Hepatic stellate cell (primary cell): Measurements from ENCODE around the gene UGT1A3.
"Not testable (repeated sequence)": the region's sequence is repeated elsewhere in the genome, so short reads cannot be mapped to it uniquely, and the experiment has no call there.

Source experiments
- DNase-seq: peaks from one replicate; pipeline ENCODE4 v3.0.0; 2011; ENCODE audit warnings: low spot score

The UGT1A3 gene

GRCh38 chr2:233707940-233708644 lies 20.8 kb upstream of the UGT1A3 start:
- DNase-seq, result no peak

- DNase-seq, result no peak
Measured at GRCh38 chr2:233708942-233709341, 19.9 kb upstream of the UGT1A3 start.

- peak; percentile 63 for DNase-seq
Measured at GRCh38 chr2:233711312-233712008, 17.4 kb upstream of the UGT1A3 start.

- DNase-seq, result no peak
Measured at GRCh38 chr2:233712611-233713261, 16.1 kb upstream of the UGT1A3 start, which contains the start of gene UGT1A5. Gene UGT1A5, plus strand, starts transcription at chr2:233712907. Its CDS starts 85 bp downstream, at chr2:233712992.

GRCh38 chr2:233713262-233713615 lies 15.6 kb upstream of the UGT1A3 start:
- no peak for DNase-seq

DNA sequence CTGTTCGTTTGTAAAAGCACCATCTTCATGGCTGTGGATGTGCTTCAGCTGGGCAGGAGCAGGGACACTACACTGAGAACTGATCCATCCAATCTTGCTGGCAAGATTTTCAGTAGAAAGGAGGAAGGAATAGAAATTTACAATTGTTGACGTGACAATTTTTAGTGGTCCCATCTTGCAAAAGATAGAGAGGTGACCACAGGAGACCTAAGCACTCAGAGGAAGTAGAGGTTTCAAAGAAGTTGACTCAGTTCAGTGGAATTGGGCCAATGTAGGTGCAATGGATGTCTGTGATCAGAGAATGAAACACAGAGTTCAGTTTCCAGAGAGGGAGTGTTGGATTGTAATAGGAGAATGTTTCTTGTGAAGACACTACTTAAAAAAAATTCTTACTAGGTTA lies 14.7 kb upstream of the UGT1A3 start:
- DNase-seq, result no peak

DNA sequence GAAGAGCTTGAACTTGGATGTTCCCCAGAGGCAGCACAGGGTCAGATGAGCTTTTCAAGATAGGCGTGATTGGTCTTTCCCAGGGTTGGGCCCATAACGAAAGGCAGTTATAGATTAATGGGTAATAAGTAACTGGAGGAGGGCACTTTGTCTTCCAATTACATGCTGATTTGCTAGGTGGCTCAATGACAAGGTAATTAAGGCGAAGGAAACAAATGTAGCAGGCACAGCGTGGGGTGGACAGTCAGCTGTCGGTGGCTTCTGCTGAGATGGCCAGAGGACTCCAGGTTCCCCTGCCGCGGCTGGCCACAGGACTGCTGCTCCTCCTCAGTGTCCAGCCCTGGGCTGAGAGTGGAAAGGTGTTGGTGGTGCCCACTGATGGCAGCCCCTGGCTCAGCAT lies 10.3 kb upstream of the UGT1A3 start, which contains the start of gene UGT1A4:
Gene UGT1A4 (plus strand): TSS at position 185 of the 400 bp plus-strand sequence. CDS start 85 bp downstream, at position 270.
- DNase-seq, result no peak

GRCh38 chr2:233736868-233737653 lies 8.2 kb downstream of the UGT1A3 start:
- DNase-seq, result not testable (repeated sequence)

DNA sequence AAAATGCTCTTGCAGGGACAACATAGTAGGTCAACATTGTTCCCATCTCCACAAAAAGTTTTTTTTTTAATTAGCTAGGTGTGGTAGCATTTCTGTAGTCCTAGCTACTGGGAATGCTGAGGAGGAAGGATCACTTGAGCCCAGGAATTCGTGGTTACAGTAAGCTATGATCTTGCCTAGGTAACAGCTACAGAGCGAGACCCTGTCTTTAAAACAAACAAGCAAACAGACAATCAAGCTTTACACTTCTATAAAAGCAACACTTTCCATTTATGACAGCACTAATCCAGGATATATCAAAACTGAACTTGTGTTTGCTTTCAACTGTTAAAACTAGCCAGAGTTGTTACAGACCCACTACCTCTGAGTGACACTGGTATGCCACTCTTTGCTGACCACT lies 12.0 kb downstream of the UGT1A3 start:
- DNase-seq, result no peak

DNA sequence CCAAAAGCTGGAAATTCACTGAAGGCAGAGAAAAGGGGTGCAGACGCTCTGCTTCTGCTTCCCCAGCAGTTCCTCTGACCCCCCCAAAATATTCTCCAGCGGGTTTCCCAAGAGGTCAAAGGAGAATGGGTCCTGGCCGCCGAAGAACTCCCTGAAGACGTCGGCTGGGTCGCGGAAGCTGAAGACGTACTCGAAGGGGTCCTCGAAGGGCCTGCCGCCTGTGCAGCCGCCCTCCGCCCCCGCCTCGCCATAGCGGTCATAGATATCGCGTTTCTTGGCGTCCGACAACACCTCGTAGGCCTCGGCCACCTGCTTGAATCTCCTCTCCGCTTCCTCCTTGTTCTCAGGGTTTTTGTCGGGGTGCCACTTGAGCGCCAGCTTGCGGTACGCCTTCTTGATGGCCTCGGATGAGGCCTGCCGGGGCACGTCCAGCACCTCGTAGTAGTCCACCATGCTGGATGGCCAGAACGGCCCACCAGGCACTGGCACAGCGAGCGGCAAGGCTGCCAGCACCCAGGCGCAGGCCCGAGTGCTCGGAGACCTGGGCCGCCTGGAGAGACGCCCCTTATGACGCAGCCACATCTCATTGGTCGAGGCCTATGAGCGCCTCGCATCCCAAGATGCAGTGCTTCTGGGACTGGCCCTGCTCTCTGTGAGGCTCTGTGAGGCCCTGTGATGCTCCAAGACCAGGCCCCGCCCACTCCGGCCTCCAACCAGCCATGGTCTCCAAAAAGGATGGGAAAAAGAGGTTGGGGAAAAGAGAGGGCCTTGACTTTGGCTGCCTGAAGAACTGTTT lies 14.8 kb downstream of the UGT1A3 start:
- no peak for DNase-seq

DNA sequence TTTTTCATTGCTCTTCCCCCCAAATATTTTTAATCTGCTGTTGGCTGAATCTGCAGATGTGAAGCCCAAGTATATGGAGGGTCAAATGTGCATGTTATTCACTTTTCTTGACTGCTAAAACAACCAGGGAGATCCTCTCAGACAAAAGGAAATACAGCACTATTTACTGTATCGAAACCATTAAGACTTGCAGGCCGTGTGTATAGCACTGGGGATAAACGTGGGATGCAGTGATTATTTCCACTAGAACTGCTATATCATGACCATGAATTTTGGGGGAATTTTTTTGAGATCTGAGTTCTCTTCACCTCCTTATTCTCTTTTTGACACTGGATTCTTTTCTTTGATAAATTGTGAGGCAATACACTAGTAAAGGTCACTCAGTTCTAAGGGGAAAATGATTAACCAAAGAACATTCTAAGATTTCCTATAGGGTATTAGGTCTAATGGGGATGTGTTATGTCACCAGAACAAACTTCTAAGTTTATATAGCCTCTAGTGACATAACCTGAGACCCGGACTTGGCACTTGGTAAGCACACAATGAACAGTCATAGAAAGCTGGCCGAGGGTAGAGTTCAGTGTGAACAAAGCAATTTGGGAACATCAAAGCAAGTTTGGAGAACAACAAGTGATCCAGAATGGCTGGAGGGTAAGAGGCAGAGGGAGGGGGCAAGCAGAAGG lies 16.4 kb downstream of the UGT1A3 start:
- DNase-seq, result no peak

DNA sequence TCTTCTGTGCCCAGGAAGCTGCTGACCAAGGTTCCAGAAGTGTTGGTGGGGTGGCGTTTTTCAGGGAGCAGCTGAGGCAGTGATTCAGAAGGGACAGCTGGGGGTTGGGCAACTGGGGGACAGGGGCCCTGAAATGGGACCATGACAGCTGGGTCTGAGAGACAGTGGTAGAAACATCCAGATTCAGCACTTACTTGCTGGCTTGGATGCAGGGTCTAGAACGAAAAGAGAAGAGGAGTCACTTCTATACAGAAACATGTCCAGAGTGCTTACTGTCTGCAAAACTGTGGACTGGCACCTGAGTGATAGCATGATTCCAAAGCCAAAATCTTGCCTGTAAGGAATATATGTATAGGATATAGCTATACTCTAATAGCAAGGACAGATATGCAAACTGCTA lies 17.0 kb downstream of the UGT1A3 start:
- not testable (repeated sequence) for DNase-seq

- DNase-seq, result no peak
Measured at GRCh38 chr2:233746475-233747282, 17.8 kb downstream of the UGT1A3 start.

DNA sequence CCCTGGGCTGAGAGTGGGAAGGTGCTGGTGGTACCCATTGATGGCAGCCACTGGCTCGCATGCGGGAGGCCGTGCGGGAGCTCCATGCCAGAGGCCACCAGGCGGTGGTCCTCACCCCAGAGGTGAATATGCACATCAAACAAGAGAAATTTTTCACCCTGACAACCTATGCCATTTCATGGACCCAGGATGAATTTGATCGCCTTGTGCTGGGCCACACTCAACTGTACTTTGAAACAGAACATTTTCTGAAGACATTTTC lies 18.4 kb downstream of the UGT1A3 start:
- DNase-seq, result no peak

DNA sequence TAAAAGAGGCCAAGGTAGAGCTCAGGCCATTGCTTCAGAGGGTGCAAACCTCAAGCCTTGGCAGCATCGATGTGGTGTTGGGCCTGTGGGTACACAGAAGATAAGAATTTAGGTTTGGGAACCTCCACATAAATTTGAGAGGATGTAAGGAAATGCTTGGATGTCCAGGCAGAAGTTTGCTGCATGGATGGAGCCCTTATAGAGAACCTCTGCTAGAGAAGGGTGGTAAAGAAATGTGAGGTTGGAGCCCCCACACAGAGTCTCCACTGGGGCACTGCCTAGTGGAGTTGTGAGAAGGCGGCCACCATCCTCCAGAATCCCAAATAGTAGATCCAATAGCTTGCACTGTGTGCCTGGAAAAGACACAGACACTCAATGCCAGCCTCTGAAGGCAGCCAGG lies 21.8 kb downstream of the UGT1A3 start:
- DNase-seq, result not testable (repeated sequence)

- DNase-seq, result not testable (repeated sequence)
Measured at GRCh38 chr2:233751212-233752009, 22.6 kb downstream of the UGT1A3 start.

DNA sequence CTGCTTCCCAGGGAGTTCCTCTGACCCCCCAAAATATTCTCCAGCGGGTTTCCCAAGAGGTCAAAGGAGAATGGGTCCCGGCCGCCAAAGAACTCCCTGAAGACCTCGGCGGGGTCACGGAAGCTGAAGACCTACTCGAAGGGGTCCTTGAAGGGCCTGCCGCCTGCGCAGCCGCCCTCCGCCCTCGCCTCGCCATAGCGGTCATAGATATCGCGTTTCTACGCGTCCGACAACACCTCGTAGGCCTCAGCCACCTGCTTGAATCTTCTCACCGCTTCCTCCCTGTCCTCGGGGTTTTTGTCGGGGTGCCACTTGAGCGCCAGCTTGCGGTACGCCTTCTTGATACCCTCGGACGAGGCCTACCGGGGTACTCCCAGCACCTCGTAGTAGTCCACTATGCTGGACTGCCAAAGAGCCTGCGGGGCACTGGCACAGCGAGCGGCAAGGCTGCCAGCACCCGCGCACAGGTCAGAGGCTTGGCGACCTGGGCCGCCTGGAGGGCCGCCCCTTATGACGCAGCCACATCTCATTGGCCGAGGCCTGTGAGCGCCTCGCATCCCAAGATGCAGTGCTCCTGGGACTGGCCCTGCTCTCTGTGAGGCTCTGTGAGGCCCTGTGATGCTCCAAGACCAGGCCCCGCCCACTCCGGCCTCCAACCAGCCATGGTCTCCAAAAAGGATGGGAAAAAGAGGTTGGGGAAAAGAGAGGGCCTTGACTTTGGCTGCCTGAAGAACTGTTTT lies 26.2 kb downstream of the UGT1A3 start:
- no peak for DNase-seq

DNA sequence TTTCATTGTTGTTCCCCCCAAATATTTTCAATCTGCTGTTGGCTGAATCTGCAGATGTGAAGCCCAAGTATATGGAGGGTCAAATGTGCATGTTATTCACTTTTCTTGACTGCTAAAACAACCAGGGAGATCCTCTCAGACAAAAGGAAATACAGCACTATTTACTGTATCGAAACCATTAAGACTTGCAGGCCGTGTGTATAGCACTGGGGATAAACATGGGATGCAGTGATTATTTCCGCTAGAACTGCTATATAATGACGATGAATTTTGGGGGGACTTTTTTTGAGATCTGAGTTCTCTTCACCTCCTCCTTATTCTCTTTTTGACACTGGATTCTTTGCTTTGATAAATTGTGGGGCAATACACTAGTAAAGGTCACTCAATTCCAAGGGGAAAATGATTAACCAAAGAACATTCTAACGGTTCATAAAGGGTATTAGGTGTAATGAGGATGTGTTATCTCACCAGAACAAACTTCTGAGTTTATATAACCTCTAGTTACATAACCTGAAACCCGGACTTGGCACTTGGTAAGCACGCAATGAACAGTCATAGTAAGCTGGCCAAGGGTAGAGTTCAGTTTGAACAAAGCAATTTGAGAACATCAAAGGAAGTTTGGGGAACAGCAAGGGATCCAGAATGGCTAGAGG lies 27.7 kb downstream of the UGT1A3 start:
- no peak for DNase-seq
